Measurements from ENCODE around the gene ZBTB7A.

DNA sequence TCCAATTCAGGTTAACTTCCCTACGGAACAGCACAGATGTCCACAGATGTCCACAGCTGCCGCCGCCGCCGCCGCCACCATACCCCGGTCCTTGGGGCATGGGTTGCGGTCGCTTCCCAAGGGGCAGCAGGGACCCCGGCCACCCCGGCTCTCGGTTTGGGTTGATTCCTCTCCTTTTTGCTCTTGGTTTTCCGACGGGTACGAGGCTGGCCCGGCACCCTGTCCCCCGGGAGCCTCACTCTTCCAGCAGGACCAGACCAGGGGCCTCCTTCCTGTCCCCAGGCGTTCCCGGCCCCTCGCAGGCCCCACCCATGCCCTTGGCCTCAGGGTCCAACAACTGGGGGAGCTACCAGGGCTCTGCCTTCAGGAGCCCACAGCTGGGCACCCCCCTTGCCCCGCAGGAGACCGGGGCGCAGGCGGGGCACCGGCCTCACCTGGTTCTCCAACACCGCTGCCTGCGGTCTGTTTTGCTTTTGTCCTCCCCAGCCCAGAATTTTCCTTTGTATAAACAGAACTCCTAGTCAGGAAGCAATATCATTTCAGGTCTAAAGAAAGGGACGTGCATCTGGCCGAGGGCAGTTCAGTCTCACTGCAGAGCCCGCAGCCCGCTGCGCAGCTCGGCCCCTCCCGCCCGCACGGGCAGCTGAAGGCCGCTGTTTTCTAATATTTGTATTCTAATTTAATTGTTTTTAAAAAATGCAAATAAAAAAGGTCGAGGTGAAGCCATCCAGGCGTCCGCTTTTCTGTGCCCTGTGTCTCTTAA lies 27.9 kb downstream of the ZBTB7A start:
- TF ChIP-seq, protein P1, sequence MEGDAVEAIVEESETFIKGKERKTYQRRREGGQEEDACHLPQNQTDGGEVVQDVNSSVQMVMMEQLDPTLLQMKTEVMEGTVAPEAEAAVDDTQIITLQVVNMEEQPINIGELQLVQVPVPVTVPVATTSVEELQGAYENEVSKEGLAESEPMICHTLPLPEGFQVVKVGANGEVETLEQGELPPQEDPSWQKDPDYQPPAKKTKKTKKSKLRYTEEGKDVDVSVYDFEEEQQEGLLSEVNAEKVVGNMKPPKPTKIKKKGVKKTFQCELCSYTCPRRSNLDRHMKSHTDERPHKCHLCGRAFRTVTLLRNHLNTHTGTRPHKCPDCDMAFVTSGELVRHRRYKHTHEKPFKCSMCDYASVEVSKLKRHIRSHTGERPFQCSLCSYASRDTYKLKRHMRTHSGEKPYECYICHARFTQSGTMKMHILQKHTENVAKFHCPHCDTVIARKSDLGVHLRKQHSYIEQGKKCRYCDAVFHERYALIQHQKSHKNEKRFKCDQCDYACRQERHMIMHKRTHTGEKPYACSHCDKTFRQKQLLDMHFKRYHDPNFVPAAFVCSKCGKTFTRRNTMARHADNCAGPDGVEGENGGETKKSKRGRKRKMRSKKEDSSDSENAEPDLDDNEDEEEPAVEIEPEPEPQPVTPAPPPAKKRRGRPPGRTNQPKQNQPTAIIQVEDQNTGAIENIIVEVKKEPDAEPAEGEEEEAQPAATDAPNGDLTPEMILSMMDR (IDR thresholded peaks at IDR 0.05; ENCODE audit: low read depth, low read length), result no peak
- TF ChIP-seq, protein P2, sequence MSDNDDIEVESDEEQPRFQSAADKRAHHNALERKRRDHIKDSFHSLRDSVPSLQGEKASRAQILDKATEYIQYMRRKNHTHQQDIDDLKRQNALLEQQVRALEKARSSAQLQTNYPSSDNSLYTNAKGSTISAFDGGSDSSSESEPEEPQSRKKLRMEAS (IDR thresholded peaks at IDR 0.05; ENCODE audit: low read depth, low read length), result no peak
- no peak for TF ChIP-seq MYC (IDR thresholded peaks at IDR 0.05; ENCODE audit: low read depth, low read length)

Data from NB4 (cell line).